GM18526 (cell line): ENCODE measurements around the gene WDFY3.

Experiments
- POLR2A ChIP-seq: IDR thresholded peaks from 3 replicates; pipeline ENCODE4 v1.6.1; 2011; ENCODE audit not compliant: insufficient read length; ENCODE audit errors: extremely low read depth

Gene WDFY3

GRCh38 chr4:84866295-84866694 lies 100.2 kb downstream of the WDFY3 start:
- TF ChIP-seq POLR2A: no peak

GRCh38 chr4:84865600-84865999 lies 100.9 kb downstream of the WDFY3 start:
- no peak for TF ChIP-seq POLR2A

GRCh38 chr4:84862064-84862463 lies 104.4 kb downstream of the WDFY3 start:
- no peak for TF ChIP-seq POLR2A

- no peak for TF ChIP-seq POLR2A
These were observed 109.2 kb downstream of the WDFY3 start for GRCh38 chr4:84857296-84857695.

- no peak for TF ChIP-seq POLR2A
These were observed 109.9 kb downstream of the WDFY3 start for GRCh38 chr4:84856468-84857049.

- no peak for TF ChIP-seq POLR2A
These were observed 110.7 kb downstream of the WDFY3 start for GRCh38 chr4:84855774-84856173.

GRCh38 chr4:84852081-84852480 lies 114.4 kb downstream of the WDFY3 start:
- TF ChIP-seq POLR2A: no peak

- no peak for TF ChIP-seq POLR2A
These were observed 117.3 kb downstream of the WDFY3 start for GRCh38 chr4:84849051-84849640.

- no peak for TF ChIP-seq POLR2A
These were observed 118.1 kb downstream of the WDFY3 start for GRCh38 chr4:84848432-84848831.

GRCh38 chr4:84847978-84848377 lies 118.5 kb downstream of the WDFY3 start:
- no peak for TF ChIP-seq POLR2A

- TF ChIP-seq POLR2A: no peak
These were observed 119.5 kb downstream of the WDFY3 start for GRCh38 chr4:84846985-84847384.

GRCh38 chr4:84841435-84841834 lies 125.1 kb downstream of the WDFY3 start:
- TF ChIP-seq POLR2A: no peak

- TF ChIP-seq POLR2A: no peak
These were observed 128.7 kb downstream of the WDFY3 start for GRCh38 chr4:84837751-84838150.

GRCh38 chr4:84826681-84827080 lies 139.8 kb downstream of the WDFY3 start:
- TF ChIP-seq POLR2A: no peak

- TF ChIP-seq POLR2A: no peak
These were observed 140.7 kb downstream of the WDFY3 start for GRCh38 chr4:84825701-84826341.

- TF ChIP-seq POLR2A: no peak
These were observed 145.4 kb downstream of the WDFY3 start for GRCh38 chr4:84821064-84821463.

- TF ChIP-seq POLR2A: no peak
These were observed 152.3 kb downstream of the WDFY3 start for GRCh38 chr4:84814094-84814750.

GRCh38 chr4:84809946-84810345 lies 156.5 kb downstream of the WDFY3 start:
- TF ChIP-seq POLR2A: no peak
